Measurements from ENCODE around the gene STIMATE.

- TF ChIP-seq JUND (IDR thresholded peaks at IDR 0.05): no peak
- TF ChIP-seq REST (IDR thresholded peaks at IDR 0.05; ENCODE audit: low read depth, low read length): no peak
- no peak for TF ChIP-seq POLR2AphosphoS5 (IDR thresholded peaks at IDR 0.05; ENCODE audit: low read depth, low read length)
- TF ChIP-seq CTCF (IDR thresholded peaks at IDR 0.05): no peak
- TF ChIP-seq USF1 (IDR thresholded peaks at IDR 0.05; ENCODE audit: borderline replicate concordance, low read depth): no peak
- no peak for TF ChIP-seq ELF1 (IDR thresholded peaks at IDR 0.05)
- no peak for TF ChIP-seq EP300 (IDR thresholded peaks at IDR 0.05; ENCODE audit: borderline replicate concordance in 1 of 2, low read depth in 1 of 2, low read length in 1 of 2)
- TF ChIP-seq MXI1 (IDR thresholded peaks at IDR 0.05; ENCODE audit: low read depth, low read length): no peak
- no peak for TF ChIP-seq EZH2phosphoT487 (IDR thresholded peaks at IDR 0.05; ENCODE audit: borderline replicate concordance, low read depth)
- no peak for TF ChIP-seq RAD21 (IDR thresholded peaks at IDR 0.05; ENCODE audit: low read length)
These were observed 39.5 kb downstream of the STIMATE start for GRCh38 chr3:52857864-52858263.
